SK-N-MC (cell line): ENCODE results near the gene GALC.

Experiments used
- EZH2 ChIP-seq: fragments of 200-600 bp; sonication (generic); IDR thresholded peaks from one replicate; pipeline ENCODE4 v1.6.1; 2017; ENCODE audit warnings: antibody characterized with exemption
- POLR2AphosphoS5 ChIP-seq: IDR thresholded peaks from 2 replicates; pipeline ENCODE4 v1.6.1; 2012; ENCODE audit warnings: mild to moderate bottlenecking, low read depth, low read length, borderline replicate concordance

GRCh38 chr14:88003425-88003824 lies 10.4 kb upstream of the GALC start:
- TF ChIP-seq EZH2 (no peak), POLR2AphosphoS5 (no peak)
